Colonic mucosa (tissue), 4 donors: ENCODE measurements around the gene FMNL3. TPM values are rescaled to one million over a fixed set of nuclear protein-coding genes. Genes with fewer than 3 reads are reported as not detected.

Source experiments
- DNase-seq: peaks from one replicate; pipeline ENCODE4 v3.0.0-alpha.2; 2020
- H3K27ac ChIP-seq: fragments of 200-600 bp; one replicate; pipeline ENCODE4 v1.8.0; 2021
- H3K27me3 ChIP-seq: fragments of 200-600 bp; one replicate; pipeline ENCODE4 v1.8.0; 2021
- H3K36me3 ChIP-seq: fragments of 200-600 bp; one replicate; pipeline ENCODE4 v1.8.0; 2021
- H3K4me1 ChIP-seq: fragments of 200-600 bp; one replicate; pipeline ENCODE4 v1.8.0; 2021; ENCODE audit warnings: mild to moderate bottlenecking
- H3K4me3 ChIP-seq: fragments of 200-600 bp; one replicate; pipeline ENCODE4 v1.8.0; 2021
- H3K9ac ChIP-seq, 2 donors: one replicate each; pipeline ENCODE4 v1.7.0; 2013; ENCODE audit warnings: control low read depth in 2 of 2, low read depth in 2 of 2, low read length in 2 of 2
- H3K9me3 ChIP-seq: fragments of 200-600 bp; one replicate; pipeline ENCODE4 v1.8.0; 2021
- CTCF ChIP-seq: fragments of 200-600 bp; IDR thresholded peaks from one replicate; pipeline ENCODE4 v1.8.0; 2022; ENCODE audit warnings: antibody characterized with exemption, mild to moderate bottlenecking
- intact Hi-C: fragments of 100-400 bp; cut with DNase I; formaldehyde crosslinking; loops from one replicate; pipeline ENCODE4 v1.14.1; 2022
- total RNA-seq, 2 donors: library from RNA; stranded (reverse); fragmentation: NEBNext Ultra II Directional in 1 of 2; extraction: Animal tissue kit (Norgen Biotek cat#: 25700) in 1 of 2; gene quantifications; one replicate each; pipeline ENCODE4 v1.2.1, GENCODE V29; 2021
- donor health status: healthy.
- donor health status: DM: no; HTN: no; CAD: no.
- donor health status: DM: no; HTN: no; CAD: no.

Gene FMNL3
- total RNA-seq, 2 donors from 2014 or later, result 3.0 to 5.0 TPM

GRCh38 chr12:49588281-49588680 is 118.9 kb downstream of the FMNL3 start:
- Histone ChIP-seq H3K9me3 (no peaks in the 10 kb centered on the region), H3K27ac (no peak overlapping the region), H3K4me3 (no peak overlapping the region), H3K27me3 (no peaks in the 10 kb centered on the region), H3K9ac (no peak overlapping the region), H3K36me3 (no peaks in the 10 kb centered on the region), H3K4me1 (no peaks in the 10 kb centered on the region)
- intact Hi-C loops, result loop anchor here (10.0 kb wide), 1 partner anchor 233 kb away; no protein-coding TSS in a partner anchor
- no peak for TF ChIP-seq CTCF
- DNase-seq, result no peak

DNA sequence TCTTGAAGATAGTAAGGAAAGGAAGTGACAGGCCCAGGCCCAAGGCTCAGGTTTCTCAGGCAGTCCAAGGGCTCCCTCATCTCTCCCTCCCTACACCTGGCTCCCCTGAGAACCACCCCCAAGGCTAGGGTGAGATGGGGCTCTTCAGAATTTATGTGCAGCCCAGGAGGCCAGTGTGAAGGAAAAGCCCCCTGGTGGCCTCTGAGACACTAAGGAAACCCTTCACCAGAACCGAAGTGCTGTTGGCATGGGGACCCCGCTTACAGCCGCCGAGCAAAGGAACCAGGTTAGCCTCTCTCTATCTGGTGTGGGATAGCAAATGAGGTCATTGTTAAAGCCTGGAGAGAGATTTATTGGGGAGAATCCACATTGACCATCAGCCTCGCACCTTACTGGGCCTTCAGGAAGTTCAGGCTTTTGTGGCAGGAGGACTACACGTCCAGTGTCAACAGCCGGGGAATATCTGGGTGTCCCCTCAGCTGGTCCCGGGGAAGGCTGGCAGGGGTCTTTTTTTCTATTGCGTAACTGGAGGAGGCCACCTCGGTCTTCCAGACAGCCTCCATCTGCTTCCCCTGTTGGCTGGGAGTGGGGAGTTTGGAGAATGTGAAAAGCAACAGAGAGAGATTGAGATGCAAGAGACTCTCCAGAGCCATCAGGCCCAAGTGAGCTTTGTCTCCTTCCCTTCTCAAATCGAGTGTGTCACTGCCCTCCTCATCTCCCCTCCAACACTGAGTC is 119.9 kb downstream of the FMNL3 start:
- no peak for TF ChIP-seq CTCF
- Histone ChIP-seq H3K9me3 (no peaks in the 10 kb centered on the region), H3K4me3 (no peak overlapping the region), H3K27me3 (no peaks in the 10 kb centered on the region), H3K4me1 (no peaks in the 10 kb centered on the region), H3K36me3 (no peaks in the 10 kb centered on the region), H3K27ac (no peak overlapping the region), H3K9ac (no peak overlapping the region)
- intact Hi-C loops, result loop anchor here (10.0 kb wide), 1 partner anchor 233 kb away; no protein-coding TSS in a partner anchor
- DNase-seq, result no peak

Other genes starting within 250 kb of the FMNL3 start
- under 1 TPM; 0.05 to 0.13 TPM for gene KCNH3, start 168.4 kb downstream of the FMNL3 start, total RNA-seq
- 10 to 100 TPM; 53.8 to 78.7 TPM for gene MCRS1, start 139.3 kb downstream of the FMNL3 start, total RNA-seq
- under 1 TPM; 0.11 to 0.27 TPM for gene FAM186B, start 101.8 kb downstream of the FMNL3 start, total RNA-seq
- gene PRPF40B, start 83.8 kb downstream of the FMNL3 start, total RNA-seq, result 10 to 100 TPM in 1 of 2 donors, 1 to 10 TPM in 1; 8.5 to 14.1 TPM
- 1,000 to 10,000 TPM in 1 of 2 donors, 100 to 1,000 TPM in 1; 868 to 1,024 TPM for gene TMBIM6, start 34.2 kb upstream of the FMNL3 start, total RNA-seq
- 1 to 10 TPM; 2.4 to 4.1 TPM for gene NCKAP5L, start 121.0 kb upstream of the FMNL3 start, total RNA-seq
- gene BCDIN3D, start 135.7 kb upstream of the FMNL3 start, total RNA-seq, result 1 to 10 TPM; 3.3 to 3.7 TPM
- 1 to 10 TPM; 2.8 to 3.6 TPM for gene FAIM2, start 196.5 kb upstream of the FMNL3 start, total RNA-seq
- gene AQP2, start 243.3 kb upstream of the FMNL3 start, total RNA-seq, result not detected